ENCODE measurements around the gene DUX4.
"Not testable (repeated sequence)": the region's sequence is repeated elsewhere in the genome, so short reads cannot be mapped to it uniquely, and the experiment has no call there.

DUX4 gene

GRCh38 chr4:190173428-190173827 lies at the start of gene DUX4:
Gene DUX4, plus strand, starts transcription at chr4:190173774. Its CDS starts 0 bp downstream, at chr4:190173774.
- H3K9me3 Mint-ChIP-seq (ENCODE audit: low read depth); H3K36me3 Mint-ChIP-seq; H3K27me3 Mint-ChIP-seq; H3K4me3 Mint-ChIP-seq; H3K27ac Mint-ChIP-seq; H3K4me1 Mint-ChIP-seq (ENCODE audit: low read depth): not testable (repeated sequence)

- H3K36me3 Mint-ChIP-seq; H3K4me3 Mint-ChIP-seq; H3K27me3 Mint-ChIP-seq; H3K9me3 Mint-ChIP-seq (ENCODE audit: low read depth); H3K4me1 Mint-ChIP-seq (ENCODE audit: low read depth); H3K27ac Mint-ChIP-seq: not testable (repeated sequence)
These were observed 1.9 kb downstream of the DUX4 start for GRCh38 chr4:190175436-190175835.

DNA sequence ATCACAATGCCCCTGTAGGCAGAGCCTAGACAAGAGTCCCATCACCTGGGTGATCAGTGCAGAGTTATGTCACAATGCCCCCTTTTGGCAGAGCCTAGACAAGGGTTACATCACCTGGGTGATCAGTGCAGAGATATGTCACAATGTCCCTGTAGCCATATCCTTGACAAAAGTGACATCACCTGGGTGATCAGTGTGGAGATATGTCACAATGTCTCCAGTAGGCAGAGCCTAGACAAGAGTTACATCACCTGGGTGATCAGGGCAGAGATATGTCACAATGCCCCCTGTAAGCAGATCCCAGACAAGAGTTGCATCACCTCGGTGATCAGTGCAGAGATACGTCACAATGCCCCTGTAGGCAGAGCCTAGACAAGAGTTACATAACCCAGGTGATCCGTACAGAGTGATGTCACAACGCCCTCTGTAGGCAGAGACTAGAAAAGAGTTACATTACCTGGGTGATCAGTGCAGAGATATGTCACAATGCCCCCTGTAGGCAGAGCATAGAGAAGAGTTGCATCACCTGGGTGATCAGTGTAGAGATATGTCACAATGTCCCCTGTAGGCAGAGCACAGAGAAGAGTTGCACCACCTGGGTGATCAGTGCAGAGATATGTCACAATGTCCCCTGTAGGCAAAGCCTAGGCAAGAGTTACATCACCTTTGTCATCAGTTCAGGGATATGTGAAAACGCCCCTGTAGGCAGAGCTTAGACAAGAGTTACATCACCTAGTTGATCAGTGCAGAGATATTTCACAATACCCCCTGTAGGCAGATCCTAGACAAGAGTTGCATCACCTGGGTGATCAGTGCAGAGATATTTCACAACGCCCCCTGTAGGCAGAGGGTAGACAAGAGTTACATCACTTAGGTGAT lies 4.4 kb downstream of the DUX4 start:
- not testable (repeated sequence) for H3K4me1 Mint-ChIP-seq (ENCODE audit: low read depth); H3K27me3 Mint-ChIP-seq; H3K27ac Mint-ChIP-seq; H3K9me3 Mint-ChIP-seq (ENCODE audit: low read depth); H3K4me3 Mint-ChIP-seq; H3K36me3 Mint-ChIP-seq

DNA sequence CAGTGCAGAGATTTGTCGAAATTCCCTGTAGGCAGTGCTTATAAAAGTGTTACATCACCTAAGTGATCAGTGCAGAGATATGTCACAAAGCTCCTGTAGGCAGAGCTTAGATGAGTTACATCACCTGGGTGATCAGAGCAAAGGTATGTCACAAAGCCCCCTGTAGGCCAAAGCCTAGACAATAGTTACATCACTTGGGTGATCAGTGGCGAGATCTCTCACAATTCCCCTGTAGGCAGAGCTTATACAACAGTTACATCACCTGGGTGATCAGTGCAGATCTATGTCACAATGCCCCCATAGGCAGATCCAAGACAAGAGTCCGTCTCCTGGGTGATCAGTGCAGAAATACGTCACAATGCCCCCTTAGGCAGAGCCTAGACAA lies 5.0 kb downstream of the DUX4 start:
- H3K27ac Mint-ChIP-seq; H3K4me3 Mint-ChIP-seq; H3K9me3 Mint-ChIP-seq (ENCODE audit: low read depth); H3K4me1 Mint-ChIP-seq (ENCODE audit: low read depth); H3K36me3 Mint-ChIP-seq; H3K27me3 Mint-ChIP-seq: not testable (repeated sequence)

- H3K4me3 Mint-ChIP-seq; H3K27me3 Mint-ChIP-seq; H3K36me3 Mint-ChIP-seq; H3K9me3 Mint-ChIP-seq (ENCODE audit: low read depth); H3K4me1 Mint-ChIP-seq (ENCODE audit: low read depth); H3K27ac Mint-ChIP-seq: not testable (repeated sequence)
These were observed 5.6 kb downstream of the DUX4 start for GRCh38 chr4:190179030-190179739.

GRCh38 chr4:190179740-190180094 lies 6.1 kb downstream of the DUX4 start:
- not testable (repeated sequence) for H3K4me3 Mint-ChIP-seq; H3K9me3 Mint-ChIP-seq (ENCODE audit: low read depth); H3K27me3 Mint-ChIP-seq

DNA sequence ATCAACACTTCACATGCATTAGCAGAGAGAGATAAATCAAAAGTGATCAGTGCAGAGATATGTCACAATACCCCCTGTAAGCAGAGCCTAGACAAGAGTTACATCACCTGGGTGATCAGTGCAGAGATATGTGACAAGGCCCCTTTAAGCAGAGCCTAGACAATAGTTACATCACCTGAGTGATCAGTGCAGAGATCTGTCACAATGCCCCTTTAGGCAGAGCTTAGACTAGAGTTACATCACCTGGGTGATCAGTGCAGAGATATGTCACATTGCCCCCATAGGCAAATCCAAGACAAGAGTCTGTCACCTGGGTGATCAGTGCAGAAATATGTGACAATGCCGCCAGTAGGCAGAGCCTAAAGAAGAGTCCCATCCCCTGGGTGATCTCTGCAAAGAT lies 7.4 kb downstream of the DUX4 start:
- not testable (repeated sequence) for H3K9me3 Mint-ChIP-seq (ENCODE audit: low read depth); H3K27ac Mint-ChIP-seq; H3K4me3 Mint-ChIP-seq; H3K27me3 Mint-ChIP-seq; H3K36me3 Mint-ChIP-seq; H3K4me1 Mint-ChIP-seq (ENCODE audit: low read depth)

More at GRCh38 chr4:190179740-190180094, 6.1 kb downstream of the DUX4 start:
- H3K36me3 Mint-ChIP-seq; H3K27ac Mint-ChIP-seq; H3K4me1 Mint-ChIP-seq (ENCODE audit: low read depth): not testable (repeated sequence)

GRCh38 chr4:190181481-190182100 lies 8.0 kb downstream of the DUX4 start:
- not testable (repeated sequence) for H3K36me3 Mint-ChIP-seq; H3K9me3 Mint-ChIP-seq (ENCODE audit: low read depth); H3K4me3 Mint-ChIP-seq; H3K27me3 Mint-ChIP-seq; H3K4me1 Mint-ChIP-seq (ENCODE audit: low read depth); H3K27ac Mint-ChIP-seq

- not testable (repeated sequence) for H3K27me3 Mint-ChIP-seq; H3K4me3 Mint-ChIP-seq; H3K36me3 Mint-ChIP-seq; H3K27ac Mint-ChIP-seq; H3K4me1 Mint-ChIP-seq (ENCODE audit: low read depth); H3K9me3 Mint-ChIP-seq (ENCODE audit: low read depth)
These were observed 29.9 kb downstream of the DUX4 start for GRCh38 chr4:190203510-190203909.
